CD4-positive, alpha-beta T cell treated with Interleukin-17A for 1 hour (primary cell): ENCODE results near the gene DIAPH2.

ENCODE experiments used
- DNase-seq: peaks from one replicate; pipeline ENCODE4 v3.0.0-alpha.2; 2020

DIAPH2 gene

DNA sequence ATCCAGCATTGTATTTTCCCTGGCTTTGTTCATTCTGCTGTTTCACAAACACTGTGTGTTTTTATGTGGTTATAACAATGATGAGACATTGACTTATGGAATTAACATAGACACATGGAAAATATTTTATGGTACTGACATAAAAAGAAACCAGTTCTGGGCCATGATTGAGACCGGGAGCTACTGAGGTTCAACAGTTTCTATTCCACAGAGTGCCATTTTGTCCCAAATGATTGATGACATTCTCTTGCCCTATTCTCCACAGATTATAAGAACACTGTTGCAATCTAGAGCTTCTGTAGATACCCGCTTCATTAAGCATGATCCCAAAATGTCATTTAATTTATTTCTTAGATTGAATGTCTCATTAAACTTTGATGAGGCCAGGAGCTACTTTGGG, 525.9 kb downstream of the DIAPH2 start:
- no peak for DNase-seq

- no peak for DNase-seq
Measured at GRCh38 chrX:97211070-97211469, 526.4 kb downstream of the DIAPH2 start.

GRCh38 chrX:97215186-97215585, 530.5 kb downstream of the DIAPH2 start:
- no peak for DNase-seq

DNA sequence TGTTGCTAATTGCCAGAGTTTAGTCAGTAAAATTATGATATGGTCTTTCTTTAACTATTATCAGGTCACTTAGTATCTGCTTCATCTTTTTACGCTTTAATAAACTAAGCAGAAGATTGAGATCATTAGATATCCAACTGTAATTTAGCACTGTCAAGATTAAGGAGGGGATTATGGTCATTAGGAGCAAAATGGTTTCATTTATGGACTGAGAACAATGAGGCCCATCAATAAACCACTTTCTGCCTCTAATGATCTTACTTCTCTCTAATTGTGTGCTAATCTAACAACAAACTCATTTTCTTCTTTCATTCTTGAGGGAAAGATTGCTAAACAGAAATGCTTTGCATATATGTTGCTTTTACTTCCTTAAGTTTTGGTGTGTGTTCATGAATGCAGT, 539.5 kb downstream of the DIAPH2 start:
- DNase-seq, result no peak

DNA sequence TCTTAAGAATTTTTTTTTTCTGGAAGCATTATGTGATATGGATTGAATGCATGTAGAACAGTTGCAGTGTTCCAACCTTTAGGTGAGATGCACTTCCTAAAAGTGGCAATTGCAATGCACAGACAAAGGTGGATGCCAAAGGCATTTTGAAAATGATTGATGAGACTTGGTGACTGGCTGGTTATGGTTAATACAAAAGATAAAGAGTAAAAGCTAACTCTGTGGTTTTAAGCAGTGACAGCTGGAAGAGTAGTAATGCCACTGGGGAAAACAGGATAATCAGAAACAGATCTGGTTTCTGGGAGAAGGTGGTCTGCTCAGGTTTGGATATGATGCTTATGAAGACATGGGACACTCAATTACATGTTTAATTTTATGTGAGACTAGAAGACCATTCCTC, 544.7 kb downstream of the DIAPH2 start:
- DNase-seq, result no peak

DNA sequence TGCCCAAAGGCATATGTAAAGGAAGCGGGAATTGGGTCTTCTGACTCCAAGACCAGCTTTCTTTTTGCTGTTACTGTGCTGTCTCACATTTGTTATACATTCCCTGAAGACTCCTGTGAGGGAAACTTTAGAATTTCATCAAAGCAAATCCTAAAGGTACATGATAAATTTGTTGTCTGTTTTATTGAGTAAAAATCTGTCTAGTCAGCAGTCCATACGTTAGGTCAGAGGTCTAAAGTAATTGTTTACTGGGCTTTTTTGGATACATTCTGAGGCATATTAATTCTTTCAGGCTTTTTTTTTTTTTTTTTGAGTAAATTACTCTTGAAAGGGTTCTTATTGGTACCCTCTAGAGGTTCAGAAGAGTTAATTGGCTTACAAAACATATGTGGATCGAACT, 546.3 kb downstream of the DIAPH2 start:
- no peak for DNase-seq

DNA sequence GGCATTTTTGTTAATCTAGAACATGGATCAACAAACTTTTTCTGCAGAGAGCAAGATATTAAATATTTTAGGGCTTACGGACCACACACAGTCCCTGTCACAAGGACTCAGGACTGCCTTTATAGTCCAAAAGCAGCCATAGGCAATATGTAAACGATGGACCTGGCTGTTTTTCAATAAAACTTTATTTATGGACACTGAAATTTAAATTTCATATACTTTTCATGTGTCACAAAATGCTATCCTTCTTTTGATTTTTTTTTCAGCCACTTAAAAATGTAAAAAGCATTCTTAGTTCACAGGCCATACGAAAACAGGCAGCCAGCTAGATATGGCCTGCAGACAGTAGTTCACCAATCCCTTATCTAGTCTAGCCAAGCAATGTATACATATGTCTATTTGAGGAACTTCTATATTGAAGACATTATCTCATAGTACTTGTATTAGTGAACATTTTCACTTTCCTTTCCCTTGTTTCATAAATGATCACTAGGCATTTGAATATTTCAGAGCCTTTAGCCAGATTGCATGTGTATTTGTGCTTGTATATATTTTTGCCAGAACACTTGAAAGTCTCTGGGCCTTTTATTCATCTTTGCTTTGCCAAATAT, 549.9 kb downstream of the DIAPH2 start:
- no peak for DNase-seq

DNA sequence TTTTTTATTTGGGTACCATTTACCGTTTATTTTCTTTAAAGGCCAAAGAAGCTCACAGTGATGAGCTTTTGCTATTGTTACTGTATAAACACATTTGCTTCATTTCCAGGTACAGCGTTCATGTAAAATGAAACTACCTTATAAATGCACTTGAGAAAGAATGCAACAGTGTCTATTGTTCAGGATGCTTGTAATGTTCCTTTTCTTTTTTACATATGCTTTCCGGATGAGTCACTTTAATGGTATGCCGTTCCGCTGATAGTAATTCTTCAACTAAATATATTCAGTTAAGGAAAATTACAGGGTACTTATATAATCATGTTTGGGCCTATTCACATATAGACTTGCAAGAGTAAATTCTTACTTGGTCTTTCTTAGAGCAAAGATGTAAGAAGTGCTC, 554.0 kb downstream of the DIAPH2 start:
- no peak for DNase-seq

- no peak for DNase-seq
Measured at GRCh38 chrX:97252111-97252510, 567.5 kb downstream of the DIAPH2 start.

DNA sequence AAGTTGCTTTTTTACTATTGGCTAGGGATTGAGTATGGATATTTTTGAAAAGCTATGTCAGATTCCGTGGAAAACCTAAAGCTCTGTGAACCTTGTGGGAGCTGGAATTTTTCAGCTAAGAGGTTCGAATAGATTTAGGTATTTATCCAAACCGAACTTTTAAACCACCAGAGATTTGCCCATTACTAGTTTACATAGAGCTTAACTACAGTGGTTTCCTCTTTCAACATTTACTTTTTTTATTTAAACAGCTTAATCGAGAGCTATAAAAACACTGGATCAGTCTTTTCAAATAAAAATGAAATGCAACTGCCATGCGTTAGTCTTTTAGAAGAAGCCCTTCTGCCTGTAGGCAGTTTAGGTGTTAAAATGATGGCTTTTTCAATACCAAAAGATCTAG, 576.0 kb downstream of the DIAPH2 start:
- DNase-seq, result no peak

- no peak for DNase-seq
Measured at GRCh38 chrX:97266406-97267121, 581.9 kb downstream of the DIAPH2 start.

GRCh38 chrX:97267396-97268181, 582.9 kb downstream of the DIAPH2 start:
- no peak for DNase-seq

GRCh38 chrX:97268182-97268680, 583.6 kb downstream of the DIAPH2 start:
- no peak for DNase-seq

- DNase-seq, result no peak
Measured at GRCh38 chrX:97284531-97284930, 599.9 kb downstream of the DIAPH2 start.

- DNase-seq, result no peak
Measured at GRCh38 chrX:97290199-97290598, 605.6 kb downstream of the DIAPH2 start.

GRCh38 chrX:97294041-97294440, 609.4 kb downstream of the DIAPH2 start:
- DNase-seq, result no peak

- DNase-seq, result no peak
Measured at GRCh38 chrX:97295954-97296353, 611.3 kb downstream of the DIAPH2 start.

- DNase-seq, result no peak
Measured at GRCh38 chrX:97306771-97307470, 622.3 kb downstream of the DIAPH2 start.

GRCh38 chrX:97308171-97308570, 623.5 kb downstream of the DIAPH2 start:
- no peak for DNase-seq

DNA sequence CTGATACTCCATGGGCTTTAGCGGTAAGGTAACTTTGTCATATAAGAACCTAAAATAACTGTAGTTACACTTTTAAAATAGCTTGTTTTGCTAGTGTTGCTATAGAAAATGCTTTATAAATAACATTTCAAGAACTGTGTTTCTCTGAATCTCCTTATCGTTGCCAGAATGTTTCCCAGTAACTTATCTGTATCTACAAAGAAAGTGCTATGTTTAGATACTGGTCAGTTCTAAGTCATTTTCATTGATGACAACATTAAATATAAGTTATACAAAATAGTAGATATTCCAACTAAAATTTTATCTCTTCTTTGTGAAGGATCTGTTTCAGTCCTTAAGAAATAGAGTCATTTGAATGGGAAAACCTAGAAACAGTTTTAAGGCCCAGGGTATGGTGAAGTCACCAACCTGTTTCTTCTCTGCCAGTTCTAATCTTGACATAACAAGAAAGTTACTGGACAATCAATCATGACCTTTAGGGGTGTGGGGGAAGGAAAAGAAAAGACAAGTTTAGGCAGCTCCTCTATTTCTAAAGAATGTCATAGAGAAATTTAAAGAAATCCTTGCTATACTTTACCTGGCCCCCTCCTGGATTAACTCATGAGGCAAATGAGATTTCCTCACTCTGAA, 625.0 kb downstream of the DIAPH2 start:
- DNase-seq, result no peak

GRCh38 chrX:97310373-97310772, 625.7 kb downstream of the DIAPH2 start:
- DNase-seq, result no peak

- no peak for DNase-seq
Measured at GRCh38 chrX:97311066-97311778, 626.6 kb downstream of the DIAPH2 start.
